NCI-H1930 (cell line): ENCODE measurements around the gene UNC5B.
"Not testable (repeated sequence)": the region's sequence is repeated elsewhere in the genome, so short reads cannot be mapped to it uniquely, and the experiment has no call there.

Source experiments
- DNase-seq, 2 experiments: peaks; one replicate each; lab custom pipeline; 2025; lab: John Stamatoyannopoulos, UW

UNC5B gene

DNA sequence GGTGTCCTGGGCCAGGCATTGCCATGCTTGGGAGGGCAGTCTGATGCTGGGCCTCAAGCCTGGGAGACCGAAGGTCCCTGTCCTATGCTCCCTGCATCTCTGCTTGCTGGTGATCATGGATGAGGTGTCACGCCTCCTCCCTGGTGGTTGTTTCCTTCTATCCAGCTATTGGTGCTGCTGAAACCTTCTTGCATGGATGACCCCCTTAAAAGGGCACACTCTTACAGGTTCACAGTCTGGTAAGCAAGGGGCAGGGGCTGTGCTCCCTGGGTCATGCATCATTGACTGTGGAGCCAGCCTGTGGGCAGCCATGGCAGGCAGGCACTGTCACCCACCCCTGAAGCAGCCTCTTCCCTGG is 69.9 kb downstream of the UNC5B start:
- DNase-seq = no peak

DNA sequence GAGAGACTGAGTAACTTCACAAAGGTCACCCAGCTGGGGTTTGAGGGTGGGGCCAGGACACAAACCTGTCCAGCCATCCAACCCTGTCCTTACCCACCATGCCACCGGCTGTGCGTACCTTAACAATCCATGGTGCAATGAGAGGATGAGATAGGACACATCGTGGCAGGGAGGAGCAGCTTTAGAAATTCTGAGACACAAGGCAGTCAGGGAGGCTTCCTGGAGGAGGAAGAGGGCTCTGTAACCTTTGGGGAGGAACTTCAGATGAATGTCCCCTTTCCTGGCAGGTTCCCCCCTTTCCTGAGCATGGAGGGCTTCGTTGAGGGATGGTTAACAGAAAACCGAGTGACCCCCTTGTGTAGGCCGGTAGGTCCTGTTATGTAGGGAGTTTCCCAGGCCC is 71.0 kb downstream of the UNC5B start:
- no peak for DNase-seq

DNA sequence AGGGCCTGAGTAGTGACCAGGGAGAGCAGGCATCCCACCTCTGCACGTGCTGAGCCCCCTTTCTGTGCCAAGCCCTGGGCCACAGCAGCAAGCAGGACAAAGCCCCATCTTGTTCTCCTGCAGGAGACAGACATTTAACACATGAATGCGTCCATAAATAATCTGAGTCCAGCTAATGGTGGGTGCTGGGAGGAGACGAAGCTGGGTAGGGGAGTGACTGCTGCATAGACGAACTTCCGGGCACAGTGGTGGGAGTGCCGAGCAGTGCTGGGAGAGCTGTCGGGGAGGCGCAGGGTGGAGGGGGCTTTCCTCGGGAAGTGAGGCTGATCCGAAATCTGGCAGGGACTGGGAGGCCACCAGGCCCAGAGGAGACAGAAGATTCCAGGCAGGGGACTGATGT is 71.5 kb downstream of the UNC5B start:
- DNase-seq = no peak

DNA sequence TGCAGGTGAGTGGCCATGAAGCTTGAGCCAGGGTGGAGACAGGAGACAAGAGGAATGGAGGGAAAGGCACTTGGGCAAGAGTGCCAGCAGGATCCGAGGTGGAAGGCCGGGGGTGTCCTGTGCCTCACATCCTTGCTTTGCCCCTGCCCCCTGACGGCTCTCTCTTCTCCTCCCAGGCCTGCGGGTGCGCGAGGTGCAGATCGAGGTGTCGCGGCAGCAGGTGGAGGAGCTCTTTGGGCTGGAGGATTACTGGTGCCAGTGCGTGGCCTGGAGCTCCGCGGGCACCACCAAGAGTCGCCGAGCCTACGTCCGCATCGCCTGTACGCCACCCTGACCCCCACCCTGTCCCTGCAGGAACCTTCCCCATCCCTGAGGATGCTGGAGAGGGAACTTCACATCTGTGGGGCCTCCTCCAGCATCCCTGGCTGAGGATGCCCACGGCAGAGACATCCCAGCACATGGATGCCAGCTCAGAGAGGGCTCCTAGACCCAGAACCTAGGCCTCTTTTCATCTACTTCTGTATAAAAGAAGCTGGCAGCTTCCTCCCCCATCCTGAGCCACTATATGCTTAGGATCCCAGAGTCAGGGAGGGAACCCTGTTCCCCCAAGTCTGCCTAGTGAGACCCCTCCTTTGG is 72.3 kb downstream of the UNC5B start:
- DNase-seq = no peak

DNA sequence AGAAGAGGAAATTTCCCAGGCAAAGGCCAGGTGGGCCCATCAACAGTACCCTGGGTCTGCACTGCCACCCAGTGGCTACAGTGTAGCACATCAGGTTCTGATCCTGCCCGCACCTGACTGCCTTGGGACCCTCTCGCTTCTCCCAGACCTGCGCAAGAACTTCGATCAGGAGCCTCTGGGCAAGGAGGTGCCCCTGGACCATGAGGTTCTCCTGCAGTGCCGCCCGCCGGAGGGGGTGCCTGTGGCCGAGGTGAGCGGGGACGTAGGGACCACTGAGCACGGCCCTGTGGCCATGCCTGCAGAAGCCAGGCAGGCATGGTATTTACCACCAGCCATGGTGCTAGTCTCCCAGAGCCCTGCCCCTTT is 72.8 kb downstream of the UNC5B start:
- peak in 1 of 2 experiments; percentile 29 for DNase-seq

DNA sequence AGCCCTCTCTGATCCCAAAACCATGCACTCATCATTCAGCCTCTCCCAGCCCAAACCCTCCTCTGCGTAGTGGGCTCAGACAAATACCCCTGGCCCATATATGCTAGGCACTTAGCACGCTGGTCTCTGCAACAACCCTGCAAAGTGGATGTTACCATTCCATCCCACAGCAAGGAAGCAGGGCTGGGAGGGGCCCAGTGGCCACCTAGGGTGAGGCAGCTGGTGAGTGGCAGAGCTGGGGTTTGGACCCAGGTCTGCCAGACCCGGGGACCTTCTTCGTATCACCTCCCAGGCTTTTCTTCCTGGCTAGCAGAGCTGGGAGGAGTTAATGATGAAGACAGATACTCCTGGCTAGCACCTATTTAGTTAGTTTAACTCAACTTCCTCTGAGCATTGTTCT is 73.6 kb downstream of the UNC5B start:
- DNase-seq = no peak

DNA sequence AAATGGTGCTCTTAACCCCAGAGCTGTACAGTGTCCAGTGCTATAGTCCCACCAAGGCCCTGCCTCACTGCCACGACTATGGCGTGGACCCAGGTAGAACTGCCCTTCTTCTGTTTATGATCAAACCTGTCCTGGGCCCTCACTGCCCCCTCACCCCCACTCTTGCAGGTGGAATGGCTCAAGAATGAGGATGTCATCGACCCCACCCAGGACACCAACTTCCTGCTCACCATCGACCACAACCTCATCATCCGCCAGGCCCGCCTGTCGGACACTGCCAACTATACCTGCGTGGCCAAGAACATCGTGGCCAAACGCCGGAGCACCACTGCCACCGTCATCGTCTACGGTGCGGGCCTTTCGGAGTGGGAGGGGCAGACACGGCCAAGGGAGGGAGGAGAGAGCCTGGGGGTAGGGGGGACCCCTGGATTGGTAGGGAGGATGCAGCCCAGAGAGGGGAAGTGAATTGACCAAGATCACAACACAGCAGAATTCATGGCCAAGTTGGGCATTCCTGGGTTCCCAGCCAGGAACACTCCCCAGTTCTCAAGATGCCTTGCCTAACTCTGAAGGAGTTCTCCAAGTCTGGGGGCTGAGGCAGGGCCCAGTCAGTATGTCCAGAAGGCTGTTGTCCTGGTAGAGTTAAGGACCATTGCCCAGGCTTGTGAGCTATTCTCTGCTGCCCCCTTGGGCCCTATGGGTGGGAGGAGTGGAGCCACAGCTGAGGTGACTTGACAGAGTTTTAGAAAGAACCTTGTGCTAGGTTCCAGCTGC is 74.3 kb downstream of the UNC5B start:
- no peak for DNase-seq

DNA sequence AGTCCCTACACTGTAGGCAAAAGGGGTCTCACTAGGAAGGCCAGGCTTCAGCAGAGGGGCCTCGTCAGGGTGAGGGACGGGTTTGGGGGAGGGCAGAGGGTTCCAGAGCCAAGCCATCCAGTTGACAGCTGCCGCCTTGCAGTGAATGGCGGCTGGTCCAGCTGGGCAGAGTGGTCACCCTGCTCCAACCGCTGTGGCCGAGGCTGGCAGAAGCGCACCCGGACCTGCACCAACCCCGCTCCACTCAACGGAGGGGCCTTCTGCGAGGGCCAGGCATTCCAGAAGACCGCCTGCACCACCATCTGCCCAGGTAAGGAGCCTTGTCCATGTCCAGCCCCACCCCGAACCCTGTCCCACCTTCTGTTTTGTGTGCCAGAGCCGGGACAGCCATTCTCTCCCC is 75.1 kb downstream of the UNC5B start:
- no peak for DNase-seq

DNA sequence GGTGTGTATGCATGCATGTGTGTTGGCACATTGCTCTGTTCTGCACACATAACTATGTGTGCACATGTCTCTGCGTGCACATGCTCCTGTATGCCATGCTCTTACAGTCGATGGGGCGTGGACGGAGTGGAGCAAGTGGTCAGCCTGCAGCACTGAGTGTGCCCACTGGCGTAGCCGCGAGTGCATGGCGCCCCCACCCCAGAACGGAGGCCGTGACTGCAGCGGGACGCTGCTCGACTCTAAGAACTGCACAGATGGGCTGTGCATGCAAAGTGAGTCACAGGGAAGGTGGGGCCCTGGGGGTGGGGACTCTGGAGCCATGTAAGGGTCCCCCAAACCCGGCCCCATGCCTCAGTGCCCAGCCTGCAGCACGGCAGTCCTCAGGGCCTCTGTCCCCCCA is 76.1 kb downstream of the UNC5B start:
- DNase-seq = no peak

DNA sequence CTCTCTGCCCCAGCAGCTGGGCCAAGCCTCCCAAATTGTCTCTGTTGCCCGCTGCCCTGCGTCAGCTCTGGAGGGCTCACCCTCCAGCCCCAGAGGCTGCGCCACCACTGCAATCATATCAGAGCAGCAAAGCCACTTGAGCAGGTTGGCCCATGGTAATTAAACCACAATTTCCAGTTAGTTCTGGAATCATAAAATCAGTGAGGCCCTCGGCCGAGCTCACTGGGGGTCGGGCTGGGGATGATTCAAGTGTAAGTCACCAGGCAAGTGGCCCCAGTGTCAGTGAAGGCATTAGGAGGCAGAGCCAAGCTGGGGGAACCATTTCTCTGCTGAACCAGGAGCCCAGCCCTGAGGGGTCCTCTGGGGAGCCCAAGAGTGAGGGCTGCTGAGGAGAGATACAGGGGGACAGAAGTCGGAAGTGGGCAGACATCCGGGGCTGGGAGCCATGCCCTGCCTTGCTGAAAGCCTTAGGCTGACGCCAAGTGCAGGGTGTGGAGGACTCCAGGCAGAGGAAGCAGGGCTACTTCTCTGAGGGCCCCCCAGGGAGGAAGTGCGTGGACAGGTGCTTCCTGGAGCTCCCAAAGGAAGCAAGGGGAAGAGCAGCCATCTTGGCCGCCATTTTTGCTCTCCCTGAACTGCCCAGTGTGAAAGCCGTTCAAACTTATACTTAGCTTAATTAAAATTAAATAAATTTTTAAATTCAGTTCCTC is 77.2 kb downstream of the UNC5B start:
- DNase-seq = no peak

DNA sequence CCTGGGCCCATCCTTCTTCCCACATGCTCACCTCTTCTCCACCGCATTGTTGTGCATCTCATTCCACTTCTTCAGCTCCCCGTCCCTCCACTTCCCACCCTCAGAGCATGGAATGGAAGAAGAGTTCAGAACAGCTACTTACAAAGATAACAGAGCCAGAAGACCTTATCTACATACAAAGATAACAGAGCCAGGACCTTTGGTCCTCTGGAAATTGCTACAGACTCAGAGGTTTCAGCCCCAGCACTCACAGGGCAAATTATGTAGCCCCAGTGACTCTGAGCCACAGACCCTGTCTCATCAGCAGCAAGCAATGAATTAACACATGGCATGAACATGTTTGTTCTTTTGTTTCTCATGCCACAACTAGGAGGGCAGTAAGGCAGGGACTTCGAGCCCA is 78.0 kb downstream of the UNC5B start:
- no peak for DNase-seq

DNA sequence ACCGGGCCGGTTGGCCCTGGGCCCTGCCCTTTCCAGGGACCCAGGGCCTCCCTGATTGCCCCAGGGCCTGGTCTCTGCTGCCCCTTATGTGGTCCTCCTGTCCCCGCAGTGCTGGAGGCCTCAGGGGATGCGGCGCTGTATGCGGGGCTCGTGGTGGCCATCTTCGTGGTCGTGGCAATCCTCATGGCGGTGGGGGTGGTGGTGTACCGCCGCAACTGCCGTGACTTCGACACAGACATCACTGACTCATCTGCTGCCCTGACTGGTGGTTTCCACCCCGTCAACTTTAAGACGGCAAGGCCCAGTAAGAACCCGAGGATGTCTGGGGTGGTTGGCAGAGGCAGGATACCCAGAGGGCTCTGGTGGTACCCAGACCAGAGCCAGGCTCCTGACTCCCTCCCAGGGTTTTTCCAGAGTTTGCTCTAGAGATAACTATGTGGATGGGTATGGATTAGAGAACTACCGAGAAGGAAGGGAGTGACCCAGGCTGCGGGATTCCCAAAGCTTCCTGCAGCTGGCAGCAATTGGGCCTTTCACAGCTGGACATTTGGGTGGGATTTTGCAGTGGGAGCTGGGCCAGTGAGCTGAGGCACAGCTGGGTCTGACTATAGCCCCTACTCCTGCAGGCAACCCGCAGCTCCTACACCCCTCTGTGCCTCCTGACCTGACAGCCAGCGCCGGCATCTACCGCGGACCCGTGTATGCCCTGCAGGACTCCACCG is 78.6 kb downstream of the UNC5B start:
- DNase-seq = no peak

DNA sequence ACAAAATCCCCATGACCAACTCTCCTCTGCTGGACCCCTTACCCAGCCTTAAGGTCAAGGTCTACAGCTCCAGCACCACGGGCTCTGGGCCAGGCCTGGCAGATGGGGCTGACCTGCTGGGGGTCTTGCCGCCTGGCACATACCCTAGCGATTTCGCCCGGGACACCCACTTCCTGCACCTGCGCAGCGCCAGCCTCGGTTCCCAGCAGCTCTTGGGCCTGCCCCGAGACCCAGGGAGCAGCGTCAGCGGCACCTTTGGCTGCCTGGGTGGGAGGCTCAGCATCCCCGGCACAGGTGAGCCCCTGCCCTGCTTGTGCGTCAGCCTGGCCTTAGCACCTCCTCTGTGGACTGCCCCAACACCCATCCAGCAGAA is 79.1 kb downstream of the UNC5B start:
- no peak for DNase-seq

DNA sequence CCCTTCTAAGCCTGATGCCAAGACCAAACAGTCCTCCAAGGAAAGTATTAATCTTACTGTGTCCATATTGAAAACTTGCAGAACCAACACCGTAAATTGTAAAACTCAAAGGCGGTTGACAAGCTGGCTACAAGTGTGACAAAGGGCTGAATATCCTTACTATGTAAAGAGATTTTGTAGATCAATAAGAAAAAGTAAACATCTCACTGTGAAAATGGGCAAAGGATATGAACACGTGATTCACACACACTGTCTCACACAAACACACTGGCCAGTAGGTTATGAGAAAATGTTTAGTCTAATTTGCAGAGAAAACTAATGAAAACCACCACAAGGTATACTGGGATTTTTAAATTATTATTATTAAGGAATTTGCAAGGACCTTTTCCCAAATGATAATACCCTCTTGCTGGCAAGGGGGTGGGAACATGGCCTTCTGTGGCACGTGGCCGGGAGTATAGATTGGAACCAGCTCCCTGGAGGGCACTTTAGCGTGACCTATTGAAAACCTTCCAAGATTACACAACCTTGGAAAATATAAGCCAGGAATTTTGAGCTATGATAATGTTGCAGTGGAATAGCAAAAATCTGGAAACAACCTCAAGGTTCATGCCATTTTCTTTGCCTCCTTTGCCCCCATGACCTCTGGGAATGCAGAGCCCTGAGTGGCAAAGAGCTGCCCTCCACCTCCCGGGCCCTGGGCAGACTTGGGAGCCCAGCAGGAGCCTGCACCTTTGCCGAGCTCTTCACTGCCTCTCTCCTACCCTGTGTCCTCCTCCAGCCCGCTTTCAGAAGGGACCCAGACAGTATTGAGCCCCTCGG is 80.5 kb downstream of the UNC5B start:
- no peak for DNase-seq

DNA sequence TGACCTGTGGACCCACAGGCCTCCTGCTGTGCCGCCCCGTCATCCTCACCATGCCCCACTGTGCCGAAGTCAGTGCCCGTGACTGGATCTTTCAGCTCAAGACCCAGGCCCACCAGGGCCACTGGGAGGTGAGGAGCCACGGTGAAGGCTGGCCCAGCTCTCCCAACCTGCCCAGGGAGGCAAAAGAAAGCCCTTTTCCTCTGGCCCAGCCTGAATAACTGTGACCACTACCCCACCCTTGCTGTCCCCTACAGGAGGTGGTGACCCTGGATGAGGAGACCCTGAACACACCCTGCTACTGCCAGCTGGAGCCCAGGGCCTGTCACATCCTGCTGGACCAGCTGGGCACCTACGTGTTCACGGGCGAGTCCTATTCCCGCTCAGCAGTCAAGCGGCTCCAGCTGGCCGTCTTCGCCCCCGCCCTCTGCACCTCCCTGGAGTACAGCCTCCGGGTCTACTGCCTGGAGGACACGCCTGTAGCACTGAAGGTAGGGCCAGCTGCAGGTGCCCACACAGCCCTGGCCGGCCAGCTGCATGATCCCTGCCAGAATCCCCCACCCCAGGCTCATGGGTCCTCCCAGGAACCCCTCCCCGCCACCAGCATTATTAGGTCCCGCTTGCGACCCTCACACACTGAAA is 81.2 kb downstream of the UNC5B start:
- no peak for DNase-seq

DNA sequence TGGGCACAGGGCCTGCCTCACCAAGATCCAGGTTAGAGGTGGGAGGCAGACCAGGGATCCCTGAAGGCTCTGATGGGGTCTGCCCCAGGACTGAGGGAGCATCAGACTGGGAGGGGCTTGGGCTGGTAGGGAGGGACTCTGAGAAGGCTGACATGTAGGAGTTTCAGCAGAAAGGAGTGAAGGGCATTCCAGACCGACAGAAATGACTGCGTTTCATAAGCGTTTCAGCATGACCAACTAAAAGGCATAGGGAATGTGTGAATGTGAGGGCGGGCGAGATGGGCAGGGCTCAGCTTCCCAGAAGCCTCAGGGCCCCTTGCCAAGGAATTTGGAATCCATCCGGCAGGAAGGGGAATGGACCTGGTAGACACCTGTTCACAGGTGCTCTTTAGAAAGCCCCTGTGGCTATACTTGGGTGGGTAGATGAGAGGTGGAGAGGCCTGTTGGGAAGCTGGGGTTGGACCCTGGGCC is 81.8 kb downstream of the UNC5B start:
- no peak for DNase-seq

DNA sequence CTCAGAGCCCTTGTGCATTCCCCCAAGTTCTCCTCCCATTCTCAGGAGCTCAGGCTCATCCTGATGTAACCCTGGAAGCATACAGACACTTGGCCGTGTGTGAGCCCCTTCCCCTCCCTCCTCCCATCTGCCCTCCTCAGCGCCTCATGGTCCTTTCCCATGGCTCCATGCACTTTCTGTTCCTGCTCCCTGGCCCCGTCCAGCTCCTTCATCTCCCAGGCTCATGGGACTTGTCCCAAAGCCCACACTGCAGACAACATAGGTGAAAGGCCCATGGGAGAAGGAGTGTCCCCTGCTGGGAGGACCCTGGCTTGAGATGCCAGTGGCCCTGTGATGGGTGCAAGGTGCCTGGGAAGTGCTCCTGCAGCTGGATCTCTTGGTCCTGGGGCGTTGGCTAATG is 82.5 kb downstream of the UNC5B start:
- DNase-seq = no peak

DNA sequence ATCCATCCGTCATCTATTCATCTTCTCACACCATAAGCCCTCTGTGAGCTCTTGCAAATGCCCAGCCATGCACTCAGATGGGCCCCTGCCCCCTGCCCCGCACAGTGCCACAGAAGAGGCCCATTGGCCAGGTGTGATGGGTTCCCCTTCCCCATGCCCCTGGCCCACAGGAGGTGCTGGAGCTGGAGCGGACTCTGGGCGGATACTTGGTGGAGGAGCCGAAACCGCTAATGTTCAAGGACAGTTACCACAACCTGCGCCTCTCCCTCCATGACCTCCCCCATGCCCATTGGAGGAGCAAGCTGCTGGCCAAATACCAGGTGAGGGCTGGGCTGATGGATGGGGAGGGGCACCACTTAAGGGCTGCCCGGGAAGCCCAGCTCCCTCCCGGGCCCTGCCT is 83.3 kb downstream of the UNC5B start:
- DNase-seq = no peak

DNA sequence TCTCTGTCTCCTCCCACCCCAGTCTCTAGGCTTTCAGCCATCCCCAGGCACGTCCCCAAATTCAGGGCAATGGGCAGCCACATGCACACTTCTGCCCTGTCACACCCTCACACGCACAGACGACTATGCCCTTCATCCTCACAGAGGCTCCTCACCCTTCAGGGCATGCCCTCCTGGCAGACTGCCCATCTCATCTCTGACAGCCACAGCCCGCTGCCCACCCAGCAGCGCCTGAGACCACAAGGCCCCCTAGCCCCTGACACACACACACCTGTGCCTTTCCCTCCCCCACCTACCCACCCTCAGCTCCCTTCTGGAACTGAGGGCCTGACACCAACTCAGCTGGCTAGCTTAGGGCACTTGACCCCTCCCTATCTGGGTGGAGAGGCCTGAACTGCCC is 83.7 kb downstream of the UNC5B start:
- DNase-seq = no peak

DNA sequence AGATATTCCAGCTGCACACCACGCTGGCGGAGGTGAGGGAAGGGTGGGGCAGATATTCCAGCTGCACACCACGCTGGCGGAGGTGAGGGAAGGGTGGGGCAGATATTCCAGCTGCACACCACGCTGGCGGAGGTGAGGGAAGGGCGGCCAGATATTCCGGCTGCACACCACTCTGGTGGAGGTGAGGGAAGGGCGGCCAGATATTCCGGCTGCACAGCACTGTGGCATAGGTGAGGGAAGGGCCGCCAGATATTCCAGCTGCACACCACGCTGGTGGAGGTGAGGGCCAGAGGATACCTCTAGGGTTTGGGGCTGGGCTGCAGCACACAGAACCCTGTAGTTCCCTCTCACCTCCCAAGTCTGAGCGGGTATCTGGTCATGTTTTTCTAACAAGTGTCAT is 84.4 kb downstream of the UNC5B start:
- not testable (repeated sequence) for DNase-seq

DNA sequence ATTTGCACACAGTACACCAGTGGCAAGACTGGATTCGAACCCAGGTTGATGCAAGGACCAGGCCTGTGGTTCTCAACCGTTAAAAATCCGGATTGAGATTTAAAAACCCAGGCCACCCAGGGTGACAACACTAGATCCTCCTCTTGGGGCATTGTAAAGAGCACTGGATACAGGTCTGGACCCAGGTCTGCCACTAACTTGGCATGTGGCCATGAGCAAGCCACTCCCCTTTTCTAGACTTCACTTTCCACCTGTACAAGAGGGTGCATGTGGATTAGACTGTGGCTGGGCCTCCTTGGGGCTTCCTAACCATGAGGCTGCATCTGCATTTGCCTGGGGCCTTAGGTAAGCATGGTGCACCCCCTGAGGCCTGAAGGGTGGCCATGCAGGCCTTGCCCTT is 85.0 kb downstream of the UNC5B start:
- no peak for DNase-seq
